SK-N-DZ (cell line): ENCODE data around the gene NAV2.

Experiments
- DNase-seq: peaks from one replicate; pipeline ENCODE4 v3.0.0-alpha.2; 2015; ENCODE audit warnings: low spot score

NAV2 gene

DNA sequence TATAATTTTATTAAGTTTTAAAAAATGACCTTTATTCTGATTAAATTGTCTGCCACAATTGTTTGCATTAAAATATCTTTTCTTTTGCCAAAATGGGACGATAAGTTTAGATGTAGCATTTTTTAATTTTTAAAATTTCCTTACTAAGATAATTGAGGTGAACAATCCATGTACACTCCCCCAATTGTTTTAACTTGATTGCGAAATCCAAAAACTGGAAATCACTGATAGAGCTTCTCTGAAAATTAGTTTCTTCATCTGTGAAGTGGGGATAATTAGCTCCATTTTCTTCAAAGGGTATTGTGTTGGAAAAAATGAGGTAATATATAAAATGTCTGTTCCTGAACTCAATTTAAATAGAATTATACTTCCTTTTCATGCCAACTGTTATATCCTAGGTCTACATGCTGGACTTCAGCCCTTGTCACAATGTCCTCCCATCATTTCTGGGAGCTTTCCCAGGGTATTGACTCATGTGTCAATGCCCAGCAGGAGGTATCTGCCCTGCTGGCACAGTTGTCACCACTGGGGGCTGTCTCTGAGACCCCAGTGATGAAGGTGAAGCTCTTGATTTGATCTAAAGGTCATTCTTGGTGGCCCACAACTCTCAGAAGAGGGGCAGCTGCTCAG lies 28.7 kb upstream of the NAV2 start:
- DNase-seq = no peak

DNA sequence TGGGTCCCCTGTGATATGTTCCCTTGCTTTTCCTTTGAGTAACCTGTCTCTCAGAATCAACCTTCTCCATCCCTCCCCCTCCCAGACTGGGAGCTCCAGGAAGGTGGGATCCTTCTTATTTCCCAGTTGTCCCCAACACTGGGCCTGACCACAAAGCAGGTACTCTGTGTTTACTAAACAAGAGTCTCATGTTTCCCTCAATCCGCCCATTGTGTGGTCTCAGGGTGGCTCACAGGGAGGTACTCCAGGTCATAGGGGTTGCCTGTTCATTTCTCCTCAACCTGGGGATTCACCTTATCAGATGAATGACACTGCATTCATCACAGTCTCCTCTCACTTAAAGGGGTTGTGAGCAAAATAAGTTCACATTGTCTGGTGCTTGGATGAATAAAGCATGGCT lies 26.4 kb upstream of the NAV2 start:
- no peak for DNase-seq

DNA sequence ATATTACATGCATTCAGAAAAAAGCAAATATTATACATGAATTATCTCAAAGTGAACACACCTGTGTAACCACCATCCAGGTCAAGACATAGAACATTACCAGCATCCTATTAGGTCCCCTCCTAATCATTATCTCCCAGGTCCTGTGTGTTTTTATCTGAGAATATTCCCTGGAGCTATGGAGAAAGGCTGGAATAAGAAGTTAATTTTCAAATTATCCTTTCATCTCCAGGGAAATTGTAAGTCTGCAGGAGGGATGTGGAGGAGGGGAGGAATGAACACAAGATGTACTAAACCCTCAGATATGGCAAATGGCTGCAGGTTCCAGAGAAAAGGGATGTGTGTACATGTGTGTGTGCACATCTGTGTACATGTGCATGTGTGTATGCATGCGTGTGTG lies 25.2 kb upstream of the NAV2 start:
- no peak for DNase-seq

DNA sequence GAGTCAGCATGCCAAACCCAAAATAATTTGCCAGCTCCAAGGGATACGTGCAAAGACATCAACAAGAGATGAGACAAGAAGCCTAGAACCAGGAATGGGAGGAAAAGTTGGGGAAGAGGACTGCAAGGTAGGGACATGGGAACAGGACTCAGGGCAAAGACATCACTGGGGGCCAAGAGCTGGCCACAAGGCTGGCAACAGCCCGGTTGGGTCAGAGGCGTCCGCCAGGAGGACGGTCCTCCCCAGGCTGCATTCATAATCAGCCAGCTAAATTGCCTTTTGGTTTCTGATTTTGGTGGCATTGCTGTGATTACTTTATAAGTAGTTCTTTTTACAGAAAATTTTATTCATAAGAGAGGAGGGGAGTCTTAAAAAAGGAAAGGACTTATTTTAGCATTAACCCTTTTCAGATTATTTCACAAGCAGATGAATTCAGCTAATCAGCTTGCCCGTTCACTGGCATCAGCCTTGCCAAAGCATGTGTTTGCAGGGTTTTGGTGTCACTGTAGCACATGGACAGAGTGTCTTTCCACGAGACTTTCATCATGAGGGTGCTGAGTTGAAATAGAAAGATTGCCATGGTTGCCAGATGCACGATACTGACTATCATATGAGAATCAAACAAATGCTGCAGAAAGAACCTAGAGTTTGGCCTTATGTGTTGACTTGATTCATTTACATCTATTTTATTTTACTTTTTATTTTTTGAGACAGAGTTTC lies 23.2 kb upstream of the NAV2 start:
- DNase-seq = no peak

DNA sequence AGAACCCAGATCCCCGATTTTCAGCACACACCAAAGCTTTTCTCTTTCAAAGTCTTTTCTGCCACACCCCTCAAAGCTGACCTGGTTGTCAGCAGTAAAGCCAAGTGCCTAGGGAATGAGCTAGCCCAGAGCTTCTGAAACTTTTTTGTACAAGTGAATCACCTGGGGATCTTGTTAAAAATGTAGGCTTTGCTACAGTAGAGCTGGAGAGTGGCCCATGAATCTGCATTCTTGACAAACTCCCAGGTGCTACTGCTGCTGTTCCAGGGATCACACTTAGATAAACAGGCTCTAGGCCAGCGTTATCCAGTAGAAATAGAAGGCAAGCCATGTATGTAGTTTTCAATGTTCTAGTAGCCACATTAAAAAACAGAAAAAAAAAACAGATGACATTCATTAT lies 21.8 kb upstream of the NAV2 start:
- no peak for DNase-seq

DNA sequence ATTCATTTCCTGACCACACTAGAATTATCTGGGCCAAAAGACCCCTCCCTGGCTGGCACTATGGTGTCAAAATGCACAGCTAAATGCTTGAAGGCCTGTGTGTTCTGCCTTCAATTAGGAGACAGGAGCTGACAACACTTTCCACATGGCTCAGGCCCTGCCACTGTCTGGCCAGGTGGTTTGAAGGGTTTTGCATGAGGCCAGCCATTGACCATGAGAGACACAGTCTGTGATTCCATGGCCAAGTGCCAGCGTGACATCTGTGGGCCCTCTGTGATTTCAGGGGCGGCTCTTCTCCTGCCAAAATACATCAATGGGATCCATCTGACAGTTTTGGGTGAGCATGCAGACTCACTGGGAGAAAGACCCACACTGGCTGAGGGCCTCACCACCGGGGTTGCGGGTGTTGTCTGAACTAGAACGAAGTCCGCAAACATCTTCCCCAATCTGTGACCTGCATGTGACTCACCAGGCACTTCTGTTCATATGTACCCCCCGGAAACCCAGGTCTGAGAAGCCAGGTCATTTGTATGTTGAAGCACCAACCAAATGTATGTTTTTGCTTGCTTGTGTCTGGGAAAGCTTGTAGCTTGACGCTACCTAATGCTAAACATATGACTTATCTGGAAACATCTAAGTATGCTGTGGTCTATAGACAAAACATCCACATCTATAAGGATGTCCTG lies 20.7 kb upstream of the NAV2 start:
- DNase-seq = no peak

DNA sequence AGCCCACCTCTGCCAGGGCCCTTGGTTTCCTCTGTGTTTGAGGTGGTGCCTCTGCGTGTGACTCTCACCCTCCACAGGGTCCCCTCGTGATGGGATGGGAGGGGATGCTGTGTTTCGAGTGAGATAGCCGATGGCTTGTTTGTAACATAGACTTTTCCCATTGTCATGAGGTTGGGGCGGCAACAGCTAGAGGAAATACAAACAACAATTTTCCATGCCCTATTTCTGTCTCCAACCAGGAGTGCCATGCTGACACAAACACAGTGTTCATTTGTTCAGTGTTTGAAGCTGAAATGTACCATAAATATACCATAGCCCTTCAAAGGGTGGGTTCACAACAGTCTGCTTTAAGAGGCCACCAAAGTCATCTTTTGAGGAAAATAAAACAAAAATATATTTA lies 19.5 kb upstream of the NAV2 start:
- DNase-seq = no peak

DNA sequence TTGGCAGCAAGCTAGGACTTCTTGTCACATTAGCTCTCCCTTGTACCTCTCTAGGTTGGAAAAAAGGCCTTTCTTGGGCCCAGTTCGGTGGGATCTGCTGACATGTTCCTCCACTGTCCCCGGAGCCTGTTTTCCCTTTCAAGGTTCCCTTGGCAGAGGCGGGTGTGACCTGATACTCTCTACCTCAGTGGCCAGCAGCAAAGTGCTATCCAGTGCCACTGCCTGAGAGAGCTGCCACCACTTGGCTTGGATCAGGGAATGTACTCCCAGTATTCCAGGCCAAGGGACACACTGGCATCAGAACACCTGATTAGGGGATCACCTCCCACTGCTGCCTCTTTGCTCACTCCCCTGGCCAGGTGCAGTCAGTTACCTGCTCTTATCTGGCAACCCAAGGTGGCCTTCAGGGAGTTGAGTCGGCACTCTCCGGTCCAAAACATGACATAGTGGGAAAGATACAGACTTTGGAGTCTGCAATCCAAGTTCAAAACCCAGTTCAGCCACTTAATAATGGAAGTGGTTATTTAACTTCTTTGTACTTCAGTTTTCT lies 17.8 kb upstream of the NAV2 start:
- DNase-seq = no peak

DNA sequence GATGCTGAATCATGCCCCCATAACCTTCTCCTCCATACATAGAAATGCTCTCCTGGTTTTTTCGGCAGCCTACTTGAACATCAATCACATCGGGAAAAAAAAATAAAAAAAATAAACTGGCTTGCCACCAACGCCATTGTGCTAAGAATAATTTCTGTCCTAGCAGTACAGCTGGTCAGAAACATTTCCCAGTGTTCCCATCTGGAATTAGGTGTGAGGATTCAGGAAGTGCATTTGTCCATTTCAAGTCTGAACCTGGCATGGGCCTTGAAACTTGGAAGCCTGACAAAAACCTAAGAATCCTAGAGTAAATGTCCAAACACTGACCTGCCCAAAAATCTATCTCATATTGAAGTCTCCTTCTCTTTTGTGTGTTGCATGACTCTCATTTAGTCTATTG lies 16.6 kb upstream of the NAV2 start:
- no peak for DNase-seq

DNA sequence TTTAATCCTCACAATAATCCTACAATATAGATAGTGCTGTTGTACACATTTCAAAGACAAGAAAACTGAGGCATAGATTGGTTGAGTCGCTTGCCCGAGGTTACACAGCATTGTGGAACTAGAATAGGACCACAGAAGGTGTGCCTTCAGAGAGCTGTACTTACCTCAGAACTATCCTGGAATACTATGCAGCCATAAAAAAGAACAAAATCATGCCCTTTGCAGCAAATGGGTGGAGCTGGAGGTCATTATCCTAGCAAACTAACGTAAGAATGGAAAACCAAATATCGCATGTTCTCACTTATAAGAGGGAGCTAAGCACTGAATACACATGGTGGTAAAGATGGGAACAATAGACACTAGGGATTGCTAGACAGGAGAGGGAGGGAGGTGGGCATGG lies 15.7 kb upstream of the NAV2 start:
- DNase-seq = no peak

DNA sequence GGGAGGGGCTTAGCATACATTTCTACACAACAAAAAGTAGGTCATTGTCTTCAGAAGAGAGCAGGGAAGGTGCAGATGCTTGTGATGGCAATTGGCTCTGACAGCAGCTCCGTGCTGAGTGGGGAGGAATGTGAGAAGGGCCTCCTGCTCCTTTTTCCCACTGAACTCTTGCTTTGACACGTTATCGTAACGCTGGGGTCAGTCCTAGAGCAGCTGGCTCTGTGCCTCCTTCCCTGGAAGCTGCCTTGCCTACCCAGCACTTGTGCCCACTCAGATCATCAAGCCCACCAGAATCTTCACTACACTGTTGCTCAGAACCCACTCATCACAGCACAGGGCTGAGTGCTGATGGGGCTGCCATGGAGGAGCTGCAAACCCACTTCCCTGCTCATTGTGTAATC lies 14.9 kb upstream of the NAV2 start:
- DNase-seq = peak; percentile 58

DNA sequence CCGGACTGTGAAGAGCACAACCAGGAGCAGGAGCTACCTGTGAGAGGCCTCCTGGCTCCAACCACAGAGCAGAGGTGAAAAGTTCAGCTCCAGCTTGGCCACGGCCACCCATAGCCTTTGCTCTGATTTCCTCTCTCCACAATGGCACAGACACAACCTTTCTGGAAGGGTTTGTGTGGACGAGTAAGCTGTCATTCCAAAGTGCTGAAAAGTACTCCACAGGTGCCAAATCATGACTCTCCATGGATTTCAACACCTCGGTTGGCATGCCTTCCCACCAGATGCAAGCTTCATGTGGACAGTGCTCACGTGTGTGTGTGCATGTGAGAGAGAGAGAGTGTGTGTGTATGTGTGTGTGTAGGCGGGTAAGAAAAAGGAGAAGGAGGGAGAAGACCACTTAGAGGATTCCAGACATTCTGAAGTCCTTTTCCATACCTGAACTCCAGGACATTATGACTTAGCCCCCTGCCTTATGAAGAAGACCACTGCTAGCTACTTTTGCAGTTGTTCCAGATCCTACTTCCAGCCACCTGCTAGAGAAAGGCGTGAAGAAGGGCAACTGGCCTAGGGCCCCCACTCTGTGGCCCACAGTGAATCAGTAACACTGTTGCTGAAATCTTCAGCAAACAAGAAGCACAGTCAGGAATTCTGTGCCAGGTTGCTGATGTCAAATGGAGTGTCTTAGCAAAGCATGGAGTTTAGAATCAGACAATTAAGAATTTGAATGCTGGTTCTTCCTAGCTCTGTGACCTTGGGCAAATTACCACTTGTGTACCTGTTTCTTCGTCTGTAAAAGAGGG lies 13.9 kb upstream of the NAV2 start:
- no peak for DNase-seq

DNA sequence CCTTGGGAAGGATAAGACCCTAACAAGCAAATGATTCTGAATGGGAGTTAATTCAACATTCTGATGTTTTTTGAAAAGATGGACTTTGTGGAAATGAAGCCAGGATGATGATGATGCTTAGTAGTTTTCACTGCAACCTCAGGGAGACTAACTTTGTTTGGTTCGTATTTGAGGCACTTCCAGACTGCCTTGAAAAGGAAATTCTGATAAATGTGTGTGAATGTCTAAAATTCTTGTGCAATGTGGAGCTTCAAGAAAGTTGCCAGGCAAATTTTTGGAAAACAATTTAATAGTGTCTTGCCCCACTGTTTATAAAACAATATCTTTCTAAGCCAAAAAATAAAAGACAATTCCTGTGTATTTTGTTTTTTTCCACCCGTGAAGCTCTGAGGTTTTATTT lies 11.2 kb upstream of the NAV2 start:
- DNase-seq = no peak

DNA sequence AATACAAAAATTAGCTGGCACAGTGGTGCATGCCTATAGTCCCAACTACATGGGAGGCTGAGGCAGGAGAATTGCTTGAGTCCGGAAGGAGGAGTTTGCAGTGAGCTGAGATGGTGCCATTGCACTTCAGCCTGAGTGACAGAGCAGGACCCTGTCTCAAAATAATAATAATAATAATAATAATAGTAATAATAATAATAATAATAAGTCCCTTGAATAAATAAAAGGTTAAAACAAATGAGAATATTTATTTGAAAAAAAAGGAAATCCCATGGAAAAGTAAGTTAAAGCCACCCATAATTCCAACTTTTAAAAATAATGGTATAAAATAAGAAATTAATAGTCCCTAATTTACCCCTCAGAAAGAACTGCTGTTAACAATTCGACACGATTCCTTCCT lies 10.0 kb upstream of the NAV2 start:
- no peak for DNase-seq

DNA sequence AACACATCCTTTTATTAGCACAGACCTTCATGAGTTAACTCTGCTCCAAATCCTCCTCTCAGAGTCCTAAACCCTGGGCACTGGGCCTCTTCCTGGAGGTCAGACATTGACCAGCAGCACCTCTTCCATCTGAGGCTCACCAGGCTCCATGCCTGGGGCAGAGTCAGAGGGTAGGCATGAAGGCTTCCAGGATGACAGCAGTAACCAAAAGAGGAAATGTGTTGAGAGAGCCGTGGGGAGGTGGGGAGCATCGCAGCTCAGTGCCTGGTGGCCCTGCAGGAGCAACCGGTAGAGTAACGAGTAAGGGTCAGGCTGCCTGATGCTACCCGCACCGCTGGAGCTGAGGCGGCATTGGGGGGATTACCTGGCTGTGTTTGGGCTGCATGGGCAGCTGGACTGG lies 9.4 kb upstream of the NAV2 start:
- no peak for DNase-seq

DNA sequence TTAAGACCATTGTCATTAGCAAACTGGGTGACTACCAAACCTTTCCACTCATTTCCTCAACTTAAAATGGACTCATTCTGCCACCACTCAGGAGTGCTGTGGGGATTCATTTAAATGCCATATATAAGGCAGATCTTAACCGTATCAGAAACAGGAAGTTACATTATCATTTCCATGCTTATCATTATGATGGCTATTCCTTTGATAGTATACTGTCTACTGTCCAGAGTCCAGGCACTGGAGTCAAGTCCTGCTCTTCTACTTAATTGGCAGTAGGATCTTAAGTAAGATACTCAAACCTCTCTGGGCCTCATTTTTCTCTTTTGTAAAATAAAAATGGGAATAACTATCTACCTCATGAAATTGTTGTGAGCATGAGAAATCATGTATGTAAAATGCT lies 8.4 kb upstream of the NAV2 start:
- no peak for DNase-seq

DNA sequence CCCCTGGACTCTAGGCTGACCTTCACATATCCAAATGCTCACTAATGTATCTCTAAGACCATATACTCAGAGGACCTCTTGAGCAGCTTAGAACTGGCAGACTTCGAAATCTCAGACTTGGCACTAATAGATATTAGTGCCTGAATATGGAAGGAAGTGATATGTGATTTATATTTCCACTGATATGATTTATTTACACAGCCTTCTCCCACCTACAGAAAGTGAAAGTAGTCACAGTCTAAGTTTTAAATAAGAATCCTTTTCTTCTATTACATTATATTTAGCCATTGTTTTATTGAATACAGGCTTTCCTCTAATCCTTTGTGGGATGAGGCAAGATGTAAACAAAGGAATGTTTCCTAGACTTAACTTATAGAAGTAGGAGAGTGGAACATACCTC lies 6.7 kb upstream of the NAV2 start:
- no peak for DNase-seq

DNA sequence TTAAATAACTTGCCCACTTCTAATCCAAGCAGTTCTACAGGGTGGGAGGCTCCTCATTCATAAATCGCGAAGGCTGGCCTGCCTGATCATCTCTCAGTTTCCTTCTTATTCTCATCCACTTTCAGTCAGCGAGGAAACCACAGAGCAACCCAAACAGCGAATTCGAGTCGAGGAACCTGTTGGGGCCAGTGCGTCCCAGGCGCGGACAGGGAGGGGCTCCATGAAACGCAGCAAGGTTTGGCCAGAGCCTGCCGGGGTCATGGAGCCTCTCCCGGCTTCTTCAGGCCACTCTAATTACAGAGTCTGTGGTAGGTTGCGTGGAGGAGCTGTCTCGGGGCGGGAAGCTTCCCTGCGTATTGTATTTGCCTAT lies 741 bp upstream of the NAV2 start:
- DNase-seq = no peak

DNA sequence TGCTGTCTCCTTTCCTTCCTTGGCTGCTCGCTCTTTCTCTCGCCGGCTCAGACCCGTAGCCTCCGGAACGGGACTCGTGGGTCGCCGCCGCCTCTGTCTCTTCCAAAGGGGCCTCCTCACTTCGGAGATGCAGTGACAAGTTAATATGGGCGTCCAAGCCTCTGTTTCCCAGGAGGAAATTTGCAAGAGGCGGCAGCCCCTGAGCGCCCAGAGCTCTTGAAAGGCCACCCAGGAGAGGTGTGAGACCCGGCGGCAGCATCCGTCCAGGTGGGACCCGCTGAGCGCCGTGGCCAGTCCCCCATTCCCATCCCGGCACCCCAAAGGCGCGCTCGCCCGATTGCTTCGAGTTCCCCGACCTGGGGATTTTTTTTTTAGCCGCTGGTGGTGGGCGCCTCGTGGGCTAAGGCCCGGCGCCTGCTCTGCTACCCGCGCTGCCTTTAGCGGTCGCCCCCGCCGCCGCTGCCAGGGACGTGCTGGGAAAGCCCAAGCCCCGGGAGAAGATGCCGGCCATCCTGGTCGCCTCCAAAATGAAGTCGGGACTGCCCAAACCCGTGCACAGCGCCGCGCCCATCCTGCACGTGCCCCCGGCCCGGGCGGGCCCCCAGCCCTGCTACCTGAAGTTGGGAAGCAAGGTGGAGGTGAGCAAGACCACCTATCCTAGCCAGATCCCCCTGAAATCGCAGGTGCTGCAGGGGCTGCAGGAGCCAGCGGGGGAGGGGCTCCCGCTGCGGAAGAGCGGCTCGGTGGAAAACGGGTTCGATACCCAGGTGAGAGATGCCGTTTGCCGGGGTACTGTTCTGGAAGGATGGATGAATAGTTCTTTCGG lies 772 bp downstream of the NAV2 start:
- DNase-seq = no peak

DNA sequence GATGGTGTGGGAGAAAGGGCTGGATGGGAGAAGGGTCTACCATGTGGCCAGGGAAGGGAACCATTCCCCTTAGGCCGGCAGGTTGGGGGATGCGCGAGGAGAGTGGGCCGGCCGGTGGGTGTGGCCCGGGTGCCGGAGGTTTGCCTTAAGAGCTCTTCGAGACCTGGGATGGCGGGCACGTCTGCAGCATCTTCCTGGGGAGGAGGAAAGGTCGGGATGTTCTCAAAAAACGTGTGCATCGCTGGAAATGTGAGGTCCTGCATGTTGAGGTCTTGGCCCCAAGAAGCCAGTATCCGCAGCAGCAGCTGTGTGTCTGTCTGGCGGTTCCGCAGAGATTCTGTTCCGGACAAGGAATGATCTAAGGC lies 1.4 kb downstream of the NAV2 start:
- peak; percentile 40 for DNase-seq
